GM12878 (cell line): ENCODE measurements around the gene PNMA8B.

ENCODE experiments used
- BHLHE40 ChIP-seq, 2 experiments: fragments of 450-650 bp in 1 of 2; IDR thresholded peaks; 2 replicates each; pipeline ENCODE4 v1.6.1; 2011 to 2017; ENCODE audit warnings: low read depth in 2 of 2, borderline replicate concordance in 1 of 2, improper control_type of control experiment in 1 of 2, low read length in 1 of 2, mild to moderate bottlenecking in 1 of 2
- CHD2 ChIP-seq: IDR thresholded peaks from 2 replicates; pipeline ENCODE4 v1.6.1; 2011; ENCODE audit warnings: low read depth, low read length, improper control_type of control experiment, borderline replicate concordance
- CTCF ChIP-seq, 3 experiments: IDR thresholded peaks in 2 of 3; conservative IDR thresholded peaks in 1 of 3; 2 replicates each; pipeline ENCODE4 v1.5.1; 2011; ENCODE audit warnings: low read depth in 3 of 3, low read length in 3 of 3, mild to moderate bottlenecking in 3 of 3, control low read depth in 2 of 3, moderate library complexity in 2 of 3, inconsistent platforms in 1 of 3, mixed read lengths in 1 of 3; ENCODE audit not compliant: control insufficient read depth in 2 of 3, insufficient read depth in 1 of 3; ENCODE audit errors: extremely low read depth in 1 of 3
- JUND ChIP-seq: IDR thresholded peaks from 2 replicates; pipeline ENCODE4 v1.6.1; 2012; ENCODE audit warnings: low read depth, mild to moderate bottlenecking, low read length, improper control_type of control experiment, moderate library complexity
- MAX ChIP-seq: IDR thresholded peaks from 2 replicates; pipeline ENCODE4 v1.6.1; 2012; ENCODE audit warnings: low read depth, low read length, improper control_type of control experiment
- NR2C2 ChIP-seq: IDR thresholded peaks from 2 replicates; pipeline ENCODE4 v1.6.1; 2011; ENCODE audit warnings: borderline replicate concordance, low read depth; ENCODE audit not compliant: control insufficient read depth, insufficient read length
- RFX5 ChIP-seq: IDR thresholded peaks from 2 replicates; pipeline ENCODE4 v1.6.1; 2011; ENCODE audit warnings: low read depth, low read length, improper control_type of control experiment
- SIN3A ChIP-seq: IDR thresholded peaks from 2 replicates; pipeline ENCODE4 v1.6.1; 2012; ENCODE audit warnings: low read depth, low read length, improper control_type of control experiment
- SPI1 ChIP-seq: IDR thresholded peaks from 2 replicates; pipeline ENCODE4 v1.6.1; 2011; ENCODE audit warnings: low read depth, mild to moderate bottlenecking, low read length, moderate library complexity, borderline replicate concordance; ENCODE audit not compliant: insufficient read depth
- TCF3 ChIP-seq: IDR thresholded peaks from 2 replicates; pipeline ENCODE4 v1.6.1; 2012; ENCODE audit warnings: low read depth, mild to moderate bottlenecking, low read length, borderline replicate concordance; ENCODE audit not compliant: insufficient read depth
- ZNF274 ChIP-seq: IDR thresholded peaks from one replicate; pipeline ENCODE4 v1.8.0; 2011; ENCODE audit not compliant: insufficient read length, insufficient read depth

GRCh38 chr19:46503848-46504453 lies 8.3 kb upstream of the PNMA8B start:
- no peak for TF ChIP-seq CTCF (IDR thresholded peaks at IDR 0.05 in 2 of 3, conservative IDR thresholded peaks at IDR 0.05 in 1 of 3; ENCODE audit: control insufficient read depth in 2 of 3, extremely low read depth in 1 of 3, insufficient read depth in 1 of 3, low read depth in 3 of 3, low read length in 3 of 3)
- TF ChIP-seq MAX = no peak
- no peak for TF ChIP-seq BHLHE40 (IDR thresholded peaks at IDR 0.05; ENCODE audit: borderline replicate concordance in 1 of 2, low read depth in 2 of 2, low read length in 1 of 2)
- TF ChIP-seq JUND = no peak
- TF ChIP-seq TCF3 = no peak
- no peak for TF ChIP-seq SPI1
- TF ChIP-seq RFX5 = no peak
- TF ChIP-seq CHD2 = no peak
- no peak for TF ChIP-seq NR2C2
- no peak for TF ChIP-seq ZNF274
- TF ChIP-seq SIN3A = no peak
